ACC112 (cell line): ENCODE data around the gene CDH22.

Source experiments
- H2AFZ ChIP-seq: fragments of 200-600 bp; sonication (generic); one replicate; pipeline ENCODE4 v1.6.0; 2017; ENCODE audit warnings: antibody characterized with exemption, low read length; ENCODE audit not compliant: unreplicated experiment
- H3K27ac ChIP-seq: fragments of 200-600 bp; sonication (generic); 2 replicates; pipeline ENCODE4 v1.5.1; 2014; ENCODE audit warnings: low read depth, mild to moderate bottlenecking, antibody characterized with exemption, low read length, moderate library complexity
- H3K27me3 ChIP-seq: fragments of 200-600 bp; sonication (generic); 2 replicates; pipeline ENCODE4 v1.6.1; 2014; ENCODE audit warnings: mild to moderate bottlenecking, antibody characterized with exemption, low read length, moderate library complexity, mixed read lengths; ENCODE audit not compliant: insufficient read depth
- H3K36me3 ChIP-seq: fragments of 200-600 bp; sonication (generic); 2 replicates; pipeline ENCODE4 v1.6.1; 2016; ENCODE audit warnings: mild to moderate bottlenecking, antibody characterized with exemption, low read length, moderate library complexity, mixed read lengths; ENCODE audit not compliant: insufficient read depth
- H3K4me1 ChIP-seq: fragments of 200-600 bp; sonication (generic); one replicate; pipeline ENCODE4 v1.6.1; 2016; ENCODE audit warnings: low read length, mixed read lengths; ENCODE audit not compliant: insufficient read depth, unreplicated experiment, control insufficient read depth
- H3K4me3 ChIP-seq: fragments of 200-600 bp; sonication (generic); 2 replicates; pipeline ENCODE4 v1.5.1; 2014; ENCODE audit warnings: mild to moderate bottlenecking, low read depth, low read length
- H3K79me2 ChIP-seq: fragments of 200-600 bp; sonication (generic); one replicate; pipeline ENCODE4 v1.6.0; 2016; ENCODE audit warnings: low read length; ENCODE audit not compliant: control insufficient read depth, unreplicated experiment, insufficient read depth

Gene CDH22

GRCh38 chr20:46331611-46332361 lies 23.5 kb upstream of the CDH22 start:
- Histone ChIP-seq H3K4me3 (no peak overlapping the region), H3K27me3 (peaks cover 51% of the 10 kb centered on the region), H2AFZ (no peak overlapping the region), H3K36me3 (no peaks in the 10 kb centered on the region), H3K27ac (no peak overlapping the region), H3K4me1 (no peaks in the 10 kb centered on the region), H3K79me2 (no peaks in the 10 kb centered on the region)

GRCh38 chr20:46330831-46331371 lies 22.6 kb upstream of the CDH22 start:
- H3K4me1 ChIP-seq, result no peaks in the 10 kb centered on the region

GRCh38 chr20:46330072-46330763 lies 21.9 kb upstream of the CDH22 start:
- no peak overlapping the region for H3K27ac ChIP-seq

More at GRCh38 chr20:46330831-46331371, 22.6 kb upstream of the CDH22 start:
- H3K27me3 ChIP-seq, result peaks cover 49% of the 10 kb centered on the region
- no peak overlapping the region for H3K27ac ChIP-seq
- no peak overlapping the region for H3K4me3 ChIP-seq
- no peaks in the 10 kb centered on the region for H3K36me3 ChIP-seq
- no peak overlapping the region for H2AFZ ChIP-seq
- H3K79me2 ChIP-seq, result no peaks in the 10 kb centered on the region

GRCh38 chr20:46328200-46328882 lies 20.0 kb upstream of the CDH22 start:
- no peak overlapping the region for H2AFZ ChIP-seq
- no peaks in the 10 kb centered on the region for H3K36me3 ChIP-seq
- peaks cover 43% of the 10 kb centered on the region for H3K27me3 ChIP-seq
- H3K4me3 ChIP-seq, result no peak overlapping the region
- H3K79me2 ChIP-seq, result no peaks in the 10 kb centered on the region
- H3K4me1 ChIP-seq, result no peaks in the 10 kb centered on the region
- no peak overlapping the region for H3K27ac ChIP-seq

More at GRCh38 chr20:46330072-46330763, 21.9 kb upstream of the CDH22 start:
- Histone ChIP-seq H3K4me1 (no peaks in the 10 kb centered on the region), H3K4me3 (no peak overlapping the region), H3K27me3 (peaks cover 51% of the 10 kb centered on the region), H3K79me2 (no peaks in the 10 kb centered on the region), H2AFZ (no peak overlapping the region), H3K36me3 (no peaks in the 10 kb centered on the region)

GRCh38 chr20:46327557-46327956 lies 19.3 kb upstream of the CDH22 start:
- H3K36me3 ChIP-seq, result no peaks in the 10 kb centered on the region
- no peaks in the 10 kb centered on the region for H3K79me2 ChIP-seq
- H3K4me3 ChIP-seq, result no peak overlapping the region
- no peaks in the 10 kb centered on the region for H3K4me1 ChIP-seq
- H3K27ac ChIP-seq, result no peak overlapping the region
- H3K27me3 ChIP-seq, result peaks cover 44% of the 10 kb centered on the region
- no peak overlapping the region for H2AFZ ChIP-seq

GRCh38 chr20:46325789-46326188 lies 17.5 kb upstream of the CDH22 start:
- Histone ChIP-seq H3K4me1 (no peaks in the 10 kb centered on the region), H3K79me2 (no peaks in the 10 kb centered on the region), H3K36me3 (no peaks in the 10 kb centered on the region), H3K4me3 (no peak overlapping the region), H2AFZ (no peak overlapping the region), H3K27me3 (peaks cover 45% of the 10 kb centered on the region), H3K27ac (no peak overlapping the region)

GRCh38 chr20:46324960-46325703 lies 16.8 kb upstream of the CDH22 start:
- no peaks in the 10 kb centered on the region for H3K4me1 ChIP-seq
- H3K27me3 ChIP-seq, result peaks cover 49% of the 10 kb centered on the region
- H2AFZ ChIP-seq, result no peak overlapping the region
- no peaks in the 10 kb centered on the region for H3K36me3 ChIP-seq
- H3K4me3 ChIP-seq, result no peak overlapping the region
- no peak overlapping the region for H3K27ac ChIP-seq
- H3K79me2 ChIP-seq, result no peaks in the 10 kb centered on the region

GRCh38 chr20:46324379-46324778 lies 16.1 kb upstream of the CDH22 start:
- no peaks in the 10 kb centered on the region for H3K79me2 ChIP-seq
- H3K36me3 ChIP-seq, result no peaks in the 10 kb centered on the region
- H2AFZ ChIP-seq, result no peak overlapping the region
- no peak overlapping the region for H3K4me3 ChIP-seq
- no peak overlapping the region for H3K27ac ChIP-seq
- H3K4me1 ChIP-seq, result no peaks in the 10 kb centered on the region
- peaks cover 56% of the 10 kb centered on the region for H3K27me3 ChIP-seq

- H3K27me3 ChIP-seq, result peaks cover 64% of the 10 kb centered on the region
- H3K4me3 ChIP-seq, result no peak overlapping the region
- no peaks in the 10 kb centered on the region for H3K4me1 ChIP-seq
- no peak overlapping the region for H2AFZ ChIP-seq
- H3K79me2 ChIP-seq, result no peaks in the 10 kb centered on the region
- H3K27ac ChIP-seq, result no peak overlapping the region
- no peaks in the 10 kb centered on the region for H3K36me3 ChIP-seq
Measured at GRCh38 chr20:46323557-46323956, 15.3 kb upstream of the CDH22 start.

- Histone ChIP-seq H3K27me3 (peaks cover 71% of the 10 kb centered on the region), H3K79me2 (no peaks in the 10 kb centered on the region), H3K4me1 (no peaks in the 10 kb centered on the region), H3K36me3 (no peaks in the 10 kb centered on the region), H3K4me3 (no peak overlapping the region), H2AFZ (no peak overlapping the region), H3K27ac (no peak overlapping the region)
Measured at GRCh38 chr20:46322641-46323040, 14.3 kb upstream of the CDH22 start.
